ENCODE measurements around the gene BACH2. TPM values are rescaled to one million over a fixed set of nuclear protein-coding genes. Genes with fewer than 3 reads are reported as not detected.
"Not testable (repeated sequence)": the region's sequence is repeated elsewhere in the genome, so short reads cannot be mapped to it uniquely, and the experiment has no call there.

The BACH2 gene
- total RNA-seq, 1 donor from 2014 or later, result 2.1 TPM

GRCh38 chr6:90033746-90034271 lies 262.8 kb downstream of the BACH2 start:
- no peaks in the 10 kb centered on the region for H3K27me3 ChIP-seq (ENCODE audit: control insufficient read depth, insufficient read depth, low read length)
- DNase-seq (ENCODE audit: low read depth) (no peak), FAIRE-seq (no peak)
- no peak overlapping the region for H3K4me3 ChIP-seq (ENCODE audit: low read depth, low read length)
- TF ChIP-seq CTCF (IDR thresholded peaks at IDR 0.05; ENCODE audit: insufficient read depth, low read length, severe bottlenecking), result no peak
- no peaks in the 10 kb centered on the region for H3K36me3 ChIP-seq (ENCODE audit: control insufficient read depth, insufficient read depth, low read length)

- not testable (repeated sequence) for FAIRE-seq; H3K36me3 ChIP-seq (ENCODE audit: control insufficient read depth, insufficient read depth, low read length); H3K4me3 ChIP-seq (ENCODE audit: low read depth, low read length); H3K27me3 ChIP-seq (ENCODE audit: control insufficient read depth, insufficient read depth, low read length); DNase-seq (ENCODE audit: low read depth)
Observed at GRCh38 chr6:90032489-90033212, 264.0 kb downstream of the BACH2 start.

GRCh38 chr6:90028995-90029635 lies 267.5 kb downstream of the BACH2 start:
- DNase-seq (ENCODE audit: low read depth) (no peak), FAIRE-seq (no peak)
- Histone ChIP-seq H3K4me3 (ENCODE audit: low read depth, low read length) (no peak overlapping the region), H3K27me3 (ENCODE audit: control insufficient read depth, insufficient read depth, low read length) (no peaks in the 10 kb centered on the region), H3K36me3 (ENCODE audit: control insufficient read depth, insufficient read depth, low read length) (no peaks in the 10 kb centered on the region)
- no peak for TF ChIP-seq CTCF (IDR thresholded peaks at IDR 0.05; ENCODE audit: insufficient read depth, low read length, severe bottlenecking)

GRCh38 chr6:90028066-90028778 lies 268.4 kb downstream of the BACH2 start:
- DNase-seq (ENCODE audit: low read depth) (no peak), FAIRE-seq (no peak)
- no peak for TF ChIP-seq CTCF (IDR thresholded peaks at IDR 0.05; ENCODE audit: insufficient read depth, low read length, severe bottlenecking)
- no peaks in the 10 kb centered on the region for H3K36me3 ChIP-seq (ENCODE audit: control insufficient read depth, insufficient read depth, low read length)
- no peaks in the 10 kb centered on the region for H3K27me3 ChIP-seq (ENCODE audit: control insufficient read depth, insufficient read depth, low read length)
- no peak overlapping the region for H3K4me3 ChIP-seq (ENCODE audit: low read depth, low read length)

GRCh38 chr6:90026216-90026615 lies 270.4 kb downstream of the BACH2 start:
- no peaks in the 10 kb centered on the region for H3K36me3 ChIP-seq (ENCODE audit: control insufficient read depth, insufficient read depth, low read length)
- H3K4me3 ChIP-seq (ENCODE audit: low read depth, low read length), result no peak overlapping the region
- no peaks in the 10 kb centered on the region for H3K27me3 ChIP-seq (ENCODE audit: control insufficient read depth, insufficient read depth, low read length)
- DNase-seq (ENCODE audit: low read depth), result peak; percentile 49
- no peak for FAIRE-seq
- TF ChIP-seq CTCF (IDR thresholded peaks at IDR 0.05; ENCODE audit: insufficient read depth, low read length, severe bottlenecking), result no peak

- TF ChIP-seq CTCF (IDR thresholded peaks at IDR 0.05; ENCODE audit: insufficient read depth, low read length, severe bottlenecking), result no peak
- Histone ChIP-seq H3K36me3 (ENCODE audit: control insufficient read depth, insufficient read depth, low read length) (no peaks in the 10 kb centered on the region), H3K27me3 (ENCODE audit: control insufficient read depth, insufficient read depth, low read length) (no peaks in the 10 kb centered on the region), H3K4me3 (ENCODE audit: low read depth, low read length) (no peak overlapping the region)
- peak; percentile 95 for DNase-seq (ENCODE audit: low read depth)
- no peak for FAIRE-seq
Observed at GRCh38 chr6:90025523-90026061, 271.1 kb downstream of the BACH2 start.

Data from bronchial epithelial cell (primary cell).